Colon (tissue), 2 donors: ENCODE measurements around the gene PRMT1.

Experiments used
- FAIRE-seq: peaks from 2 replicates; lab custom pipeline; 2012; peaks lifted over from hg19 to GRCh38; lab: Jason Lieb, UNC
- donor health status: control.
- donor health status: control.

The PRMT1 gene

DNA sequence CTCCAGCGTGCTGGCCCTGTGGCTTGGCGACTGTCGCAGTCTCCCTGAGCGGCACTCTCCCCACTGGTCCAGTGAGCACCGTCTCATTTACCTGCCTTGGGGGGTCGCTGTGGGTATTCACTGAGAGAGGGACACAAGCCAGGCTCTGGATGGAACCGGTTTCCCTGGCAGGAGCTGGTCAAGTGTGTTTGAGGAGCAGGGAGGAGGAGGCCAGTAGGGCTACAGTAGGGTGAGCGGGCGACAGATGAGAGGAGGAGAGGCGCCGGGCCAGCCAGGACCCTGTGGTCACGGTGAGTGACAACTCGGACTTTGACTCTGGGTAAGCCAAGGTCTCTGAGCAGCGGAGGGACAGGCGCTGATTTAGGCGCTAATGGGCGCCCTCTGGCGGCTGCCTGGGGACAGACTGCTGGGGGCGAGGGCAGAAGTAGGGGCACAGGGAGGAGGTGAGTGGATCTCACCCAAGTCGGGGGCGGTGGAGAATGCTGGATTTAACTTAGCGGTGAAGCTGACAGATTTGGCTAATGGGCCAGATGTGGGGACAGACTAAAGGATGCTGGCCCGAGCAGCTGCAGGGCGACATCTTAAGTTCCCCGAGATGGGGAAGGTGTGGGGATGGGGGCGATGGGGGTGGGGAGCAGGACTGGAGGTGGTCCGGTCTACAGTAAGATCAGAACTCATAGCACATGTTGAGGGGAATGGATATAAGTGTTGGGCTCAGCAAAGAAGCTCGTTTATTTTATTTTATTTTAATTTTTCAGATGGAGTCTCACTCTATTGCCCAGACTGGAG, 4.7 kb upstream of the PRMT1 start:
- FAIRE-seq: no peak

DNA sequence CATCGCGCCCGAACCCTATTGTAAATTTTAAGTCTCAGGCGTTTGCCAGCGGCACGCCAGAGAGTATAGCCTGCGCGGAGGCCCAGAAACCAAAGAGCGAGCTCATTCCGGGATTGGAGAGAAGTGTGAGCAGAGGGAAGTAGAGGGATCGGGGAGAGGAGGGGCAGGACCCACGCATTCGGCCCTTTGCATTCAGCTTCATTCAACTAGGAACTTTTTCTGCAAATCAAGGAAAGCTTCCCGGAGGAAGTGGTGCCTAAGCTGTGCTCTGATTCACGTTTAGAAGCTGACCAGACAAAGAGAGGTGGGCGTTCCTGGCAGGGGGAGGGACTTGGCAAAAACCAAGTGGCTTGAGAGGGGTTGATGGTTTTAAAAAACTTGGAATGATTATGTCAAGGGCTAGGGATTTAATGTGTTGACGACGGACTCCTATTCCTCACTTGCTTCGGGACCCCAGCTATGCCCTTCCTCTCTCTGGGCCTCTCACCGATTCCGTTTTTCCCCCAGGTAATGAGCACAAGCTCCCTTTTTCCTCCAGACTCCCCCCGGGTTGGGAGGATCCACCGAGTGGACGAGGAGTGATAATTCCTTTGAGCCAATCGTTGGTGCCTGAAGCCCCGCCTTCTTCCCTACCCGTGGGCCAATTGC, 811 bp upstream of the PRMT1 start:
- no peak for FAIRE-seq

DNA sequence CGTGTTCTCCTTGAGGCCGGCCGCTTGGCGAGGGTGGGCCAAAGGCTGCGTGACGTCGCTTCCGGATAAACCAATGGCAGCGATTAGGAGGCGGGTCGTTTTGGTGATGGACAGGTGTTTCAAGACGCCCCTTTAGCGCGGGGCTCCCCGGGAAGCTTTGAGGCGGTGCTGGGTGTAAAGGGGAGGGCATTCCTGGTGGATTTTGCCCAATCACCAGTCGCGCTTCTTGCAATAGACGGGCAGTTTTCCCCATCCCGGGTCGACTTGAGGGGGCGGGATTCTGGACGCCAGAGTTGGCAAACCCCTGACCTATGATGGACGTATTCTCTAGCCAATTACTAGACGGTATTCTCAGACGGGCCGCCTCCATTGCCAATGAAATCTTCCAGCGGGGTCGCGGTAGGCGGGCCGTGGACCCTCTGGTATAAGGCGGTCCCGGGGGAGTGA, 264 bp upstream of the PRMT1 start:
- FAIRE-seq: peak; percentile 97

DNA sequence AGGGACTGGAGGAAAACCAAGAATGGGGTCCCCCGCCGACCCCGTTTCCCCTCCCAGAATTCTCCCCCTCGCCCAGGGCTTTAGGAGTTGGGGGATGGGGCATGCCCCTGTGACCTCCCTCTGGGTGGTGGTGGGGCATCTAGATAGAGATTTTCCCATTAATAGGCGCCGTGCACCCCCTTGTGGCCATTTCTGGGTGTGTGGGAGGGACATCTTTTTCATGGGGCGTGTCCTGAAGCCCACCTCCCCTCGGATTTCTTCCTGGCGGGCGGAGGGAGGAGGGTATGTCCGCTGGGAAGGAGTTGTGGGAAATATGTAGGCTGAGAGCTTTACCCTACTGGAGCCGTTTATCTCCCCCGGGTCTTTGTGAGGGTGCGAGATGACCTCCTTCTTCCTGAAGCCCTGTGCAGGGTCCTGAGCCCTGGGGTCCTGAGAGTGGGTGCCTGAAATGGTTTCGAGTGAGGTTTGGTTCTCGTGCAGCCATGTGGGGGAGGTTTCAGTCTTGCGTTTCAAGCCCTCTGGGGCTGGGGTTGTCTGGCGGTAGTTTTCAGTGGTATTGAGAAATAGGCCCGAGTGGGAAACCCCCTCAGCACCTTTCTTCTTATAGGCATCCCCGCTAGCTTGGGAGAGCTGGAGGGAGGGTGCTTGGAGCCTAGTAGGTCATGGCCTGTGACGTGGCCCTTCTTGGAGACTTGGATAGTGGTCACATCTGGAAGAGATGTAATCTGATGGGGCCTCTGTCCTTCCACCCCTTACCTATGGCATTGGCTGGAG, 1.0 kb downstream of the PRMT1 start:
- no peak for FAIRE-seq

DNA sequence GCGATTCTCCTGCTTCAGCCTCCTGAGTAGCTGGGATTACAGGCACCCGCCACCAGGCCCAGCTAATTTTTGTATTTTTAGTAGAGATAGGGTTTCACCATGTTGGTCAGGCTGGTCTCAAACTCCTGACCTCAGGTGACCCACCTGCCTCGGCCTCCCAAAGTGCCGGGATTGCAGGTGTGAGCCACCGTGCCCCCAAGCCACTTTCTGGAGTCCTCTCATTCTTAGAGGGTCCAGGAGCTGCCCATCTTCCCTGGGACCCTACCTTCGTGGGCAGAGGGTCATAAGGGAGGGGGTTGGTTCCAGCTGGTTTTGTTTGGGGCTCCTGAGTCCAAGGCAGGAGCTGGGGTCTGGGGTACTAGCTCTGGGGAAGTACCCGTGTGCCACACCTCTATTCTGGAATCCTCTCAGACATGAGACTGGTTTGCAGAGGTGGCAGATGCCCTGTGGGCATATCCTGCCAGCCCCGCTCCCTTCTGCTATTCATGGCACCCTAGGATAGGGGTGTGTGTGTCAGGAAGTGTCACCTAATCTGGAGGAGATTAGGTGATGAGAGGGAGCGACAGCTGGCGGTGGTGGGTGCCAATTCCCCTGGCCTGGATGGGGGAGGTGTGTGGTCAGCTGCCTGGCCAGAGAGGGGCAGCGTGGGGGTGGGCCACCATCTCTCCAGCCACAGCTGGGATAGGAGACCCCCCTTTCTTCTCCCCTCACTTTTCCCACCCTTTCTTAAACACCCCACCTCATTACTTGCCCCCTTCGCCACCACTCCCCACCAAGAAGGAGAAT, 2.1 kb downstream of the PRMT1 start:
- no peak for FAIRE-seq

DNA sequence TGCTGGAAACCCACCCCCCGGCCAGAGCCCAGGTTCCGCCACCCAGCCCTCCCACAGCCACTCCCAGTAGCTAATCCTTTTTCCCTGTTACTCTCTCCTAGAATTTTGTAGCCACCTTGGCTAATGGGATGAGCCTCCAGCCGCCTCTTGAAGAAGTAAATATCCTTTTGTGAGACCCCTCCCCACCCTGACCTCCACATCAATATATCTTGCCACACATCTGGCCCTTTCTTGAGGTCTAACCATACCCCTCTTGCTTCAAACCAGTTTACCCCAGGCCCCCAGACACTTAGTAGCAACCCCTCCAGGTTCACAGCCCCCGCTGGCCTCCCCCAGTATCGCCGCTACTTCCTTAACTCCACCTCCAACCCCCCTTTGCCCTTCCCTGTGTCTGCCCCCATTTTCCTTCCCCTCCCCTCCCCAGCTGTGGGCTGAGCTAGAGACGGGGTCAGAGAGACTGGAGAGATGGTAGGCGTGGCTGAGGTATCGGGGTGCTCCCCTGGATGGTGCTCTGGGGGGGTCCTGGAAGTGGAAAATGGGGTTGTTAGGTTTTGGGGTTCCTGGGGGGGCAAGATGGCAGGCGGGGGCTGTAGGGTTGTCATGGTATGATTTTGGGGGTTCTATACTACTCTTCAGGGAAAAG, 2.8 kb downstream of the PRMT1 start:
- FAIRE-seq: no peak

DNA sequence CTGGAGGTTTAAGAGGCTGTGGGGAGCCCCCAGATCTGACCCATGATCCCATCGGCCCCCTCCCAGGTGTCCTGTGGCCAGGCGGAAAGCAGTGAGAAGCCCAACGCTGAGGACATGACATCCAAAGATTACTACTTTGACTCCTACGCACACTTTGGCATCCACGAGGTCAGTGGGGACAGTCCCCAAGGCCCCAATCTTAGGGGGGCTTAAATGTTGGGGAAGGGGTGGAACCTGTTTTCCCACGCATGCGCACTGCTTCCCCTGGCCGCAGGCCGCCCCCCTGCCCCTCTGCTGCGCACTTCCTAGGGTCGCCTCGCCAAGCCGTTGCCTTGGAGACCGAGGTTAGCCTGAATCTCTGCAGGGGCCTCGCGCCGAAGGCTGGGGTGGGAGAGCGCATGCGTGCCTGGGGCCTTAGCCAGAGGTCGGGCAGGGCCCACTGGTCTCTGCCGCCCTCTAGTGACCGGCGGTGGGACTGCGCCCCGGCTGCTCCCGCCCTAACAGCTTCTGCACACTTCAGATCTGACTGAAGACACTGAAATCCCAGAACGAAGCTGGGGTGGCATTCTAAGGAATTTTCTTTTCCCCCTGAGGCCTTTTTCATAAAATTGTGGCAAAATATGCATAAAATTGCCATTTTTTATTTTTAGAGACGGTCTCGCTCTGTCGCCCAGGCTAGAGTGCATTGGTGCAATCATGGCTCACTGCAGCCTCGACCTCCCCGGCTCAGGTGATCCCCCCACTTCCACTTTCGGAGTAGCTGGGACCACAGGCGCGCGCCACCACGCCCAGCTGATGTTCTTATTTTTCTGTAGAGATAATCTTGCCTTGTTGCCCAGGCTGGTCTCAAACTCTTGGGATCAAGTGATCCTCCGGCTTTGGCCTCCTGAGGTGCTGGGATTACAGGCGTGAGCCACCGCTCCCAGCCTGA, 3.6 kb downstream of the PRMT1 start:
- no peak for FAIRE-seq

DNA sequence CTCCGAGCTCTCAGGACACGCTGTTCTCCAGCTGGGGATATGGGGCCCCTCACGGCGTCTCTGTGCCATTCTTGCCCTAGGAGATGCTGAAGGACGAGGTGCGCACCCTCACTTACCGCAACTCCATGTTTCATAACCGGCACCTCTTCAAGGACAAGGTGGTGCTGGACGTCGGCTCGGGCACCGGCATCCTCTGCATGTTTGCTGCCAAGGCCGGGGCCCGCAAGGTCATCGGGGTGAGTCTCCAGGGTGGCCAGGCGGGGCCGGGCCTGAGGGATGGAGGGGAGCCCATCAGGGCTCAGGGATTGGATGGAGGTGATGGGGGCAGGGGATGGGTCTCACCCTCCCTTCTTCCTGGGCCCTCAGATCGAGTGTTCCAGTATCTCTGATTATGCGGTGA, 4.8 kb downstream of the PRMT1 start:
- no peak for FAIRE-seq

DNA sequence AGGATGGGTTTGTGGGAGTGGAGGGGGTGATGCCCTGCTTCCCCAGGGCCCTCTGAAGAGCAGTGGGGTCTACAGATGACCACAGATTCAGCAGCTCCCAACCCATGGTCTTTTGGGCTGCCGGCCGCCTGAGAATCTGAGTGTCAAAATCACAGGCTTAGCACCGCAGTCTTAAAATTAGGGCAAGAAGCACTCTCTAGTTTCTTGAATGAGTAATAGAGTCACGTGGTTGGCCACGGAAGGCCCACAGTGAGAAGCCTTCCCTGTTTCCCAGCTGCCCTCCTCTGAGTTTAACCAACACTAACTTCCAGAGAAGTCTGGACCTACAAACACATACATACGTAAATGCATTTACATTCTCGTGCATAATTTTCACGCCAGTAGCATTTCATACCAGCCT, 5.2 kb downstream of the PRMT1 start:
- FAIRE-seq: no peak

DNA sequence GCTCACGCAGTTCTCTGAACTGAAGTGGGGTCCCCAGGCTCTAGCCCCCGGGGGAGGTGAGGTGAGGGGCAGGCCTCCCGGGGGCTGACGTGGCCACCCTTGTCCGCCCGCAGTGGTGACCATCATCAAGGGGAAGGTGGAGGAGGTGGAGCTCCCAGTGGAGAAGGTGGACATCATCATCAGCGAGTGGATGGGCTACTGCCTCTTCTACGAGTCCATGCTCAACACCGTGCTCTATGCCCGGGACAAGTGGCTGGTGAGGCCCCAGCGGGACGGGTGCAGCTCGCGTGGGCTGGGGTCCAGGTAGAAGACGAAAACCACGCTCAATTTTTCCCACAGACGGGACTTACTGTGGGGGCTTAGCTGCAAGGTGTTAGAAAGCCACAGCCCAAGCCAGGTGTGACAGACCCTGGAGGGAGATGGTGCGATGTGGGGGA, 6.8 kb downstream of the PRMT1 start:
- no peak for FAIRE-seq

DNA sequence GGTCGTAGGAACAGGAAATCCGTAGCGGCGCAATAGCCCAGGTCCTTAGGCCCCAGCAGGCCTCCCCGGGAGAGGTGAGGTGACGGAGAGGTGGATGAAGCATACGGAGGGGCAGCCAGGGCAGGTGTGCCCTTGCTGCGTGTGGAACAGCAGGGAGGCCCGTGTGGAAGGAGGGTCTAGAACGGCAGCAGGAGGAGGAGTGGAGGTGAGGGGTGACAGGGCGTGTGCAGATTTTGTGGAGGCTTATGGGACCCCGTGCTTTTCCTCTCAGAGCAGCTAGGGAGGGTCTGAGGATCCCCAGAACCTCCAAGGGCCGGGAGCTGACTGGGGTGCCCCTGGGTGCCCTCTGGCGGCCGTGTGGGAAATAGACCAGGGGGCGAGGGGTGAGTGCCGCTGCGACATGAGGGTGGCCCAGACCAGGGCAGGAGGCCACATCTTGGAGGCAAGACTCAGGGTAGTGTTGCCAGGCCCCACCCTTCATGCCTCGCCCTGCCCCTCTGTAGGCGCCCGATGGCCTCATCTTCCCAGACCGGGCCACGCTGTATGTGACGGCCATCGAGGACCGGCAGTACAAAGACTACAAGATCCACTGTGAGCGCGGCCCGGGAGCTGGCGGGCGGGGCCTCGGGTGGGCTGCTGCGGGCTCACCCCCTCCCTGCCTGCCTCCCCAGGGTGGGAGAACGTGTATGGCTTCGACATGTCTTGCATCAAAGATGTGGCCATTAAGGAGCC, 7.3 kb downstream of the PRMT1 start:
- no peak for FAIRE-seq

DNA sequence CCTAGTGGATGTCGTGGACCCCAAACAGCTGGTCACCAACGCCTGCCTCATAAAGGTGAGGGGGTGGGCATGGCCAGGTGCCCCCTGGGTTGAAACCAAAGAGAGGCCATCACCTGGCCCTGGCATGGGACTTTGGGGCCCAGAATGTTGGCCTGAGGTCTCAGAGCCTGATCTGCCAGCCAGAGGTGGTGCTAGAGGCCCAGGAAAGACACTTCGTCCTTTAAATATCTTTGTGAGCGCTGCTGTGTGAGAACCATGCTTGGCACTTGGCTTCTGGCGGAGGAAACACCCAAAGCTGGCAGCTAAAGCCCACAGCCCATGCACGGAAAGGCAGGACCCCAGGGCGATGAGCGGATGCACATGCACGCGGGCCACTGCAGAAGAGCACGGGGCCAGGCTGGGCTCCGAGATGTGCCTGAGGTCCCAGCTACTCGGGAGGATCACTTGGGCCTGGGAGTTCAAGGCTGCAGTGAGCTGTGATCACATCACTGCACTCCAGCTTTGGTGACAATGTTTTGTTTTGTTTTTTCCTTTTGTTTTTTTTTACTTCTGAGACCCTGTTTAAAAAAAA, 8.0 kb downstream of the PRMT1 start:
- FAIRE-seq: no peak

DNA sequence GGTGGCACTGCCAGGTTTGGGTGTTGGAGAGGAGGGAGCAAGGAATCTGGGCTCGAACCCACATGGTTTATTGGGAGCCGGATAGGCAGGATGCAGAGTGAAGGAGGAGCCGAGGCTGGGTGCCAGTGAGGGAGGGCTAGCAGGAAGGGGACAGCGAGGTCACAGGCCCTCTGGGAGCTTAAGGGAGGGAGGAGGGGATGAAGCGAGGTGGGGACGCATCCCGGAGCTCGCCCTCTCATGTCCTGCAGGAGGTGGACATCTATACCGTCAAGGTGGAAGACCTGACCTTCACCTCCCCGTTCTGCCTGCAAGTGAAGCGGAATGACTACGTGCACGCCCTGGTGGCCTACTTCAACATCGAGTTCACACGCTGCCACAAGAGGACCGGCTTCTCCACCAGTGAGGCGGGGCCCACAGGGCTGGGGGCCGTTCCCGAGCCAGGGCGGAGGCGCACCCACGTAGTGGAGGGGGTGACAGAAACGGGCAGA, 8.8 kb downstream of the PRMT1 start:
- no peak for FAIRE-seq

DNA sequence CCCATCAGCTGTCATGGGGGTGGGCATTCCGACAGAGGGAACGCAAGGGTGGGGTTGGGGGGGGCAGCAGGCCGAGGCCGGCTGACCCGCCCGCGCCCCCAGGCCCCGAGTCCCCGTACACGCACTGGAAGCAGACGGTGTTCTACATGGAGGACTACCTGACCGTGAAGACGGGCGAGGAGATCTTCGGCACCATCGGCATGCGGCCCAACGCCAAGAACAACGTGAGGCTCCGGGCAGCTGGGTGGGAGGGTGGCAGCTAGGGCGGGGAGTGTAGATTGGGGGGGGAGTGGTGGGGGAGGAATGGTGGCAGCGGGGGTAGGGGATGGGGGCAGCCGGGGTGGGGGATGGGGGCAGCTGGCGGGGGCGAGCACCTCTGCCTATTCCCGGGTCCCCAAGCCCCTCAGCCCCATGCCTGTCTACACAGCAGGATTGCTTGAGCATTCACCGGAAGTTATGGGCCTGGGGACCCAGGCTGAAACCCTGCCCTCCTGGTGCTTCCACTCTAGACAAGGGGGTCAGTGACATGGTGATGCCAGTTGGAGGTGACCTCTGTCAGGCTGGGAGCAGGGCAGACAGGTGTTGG, 9.5 kb downstream of the PRMT1 start:
- FAIRE-seq: no peak

DNA sequence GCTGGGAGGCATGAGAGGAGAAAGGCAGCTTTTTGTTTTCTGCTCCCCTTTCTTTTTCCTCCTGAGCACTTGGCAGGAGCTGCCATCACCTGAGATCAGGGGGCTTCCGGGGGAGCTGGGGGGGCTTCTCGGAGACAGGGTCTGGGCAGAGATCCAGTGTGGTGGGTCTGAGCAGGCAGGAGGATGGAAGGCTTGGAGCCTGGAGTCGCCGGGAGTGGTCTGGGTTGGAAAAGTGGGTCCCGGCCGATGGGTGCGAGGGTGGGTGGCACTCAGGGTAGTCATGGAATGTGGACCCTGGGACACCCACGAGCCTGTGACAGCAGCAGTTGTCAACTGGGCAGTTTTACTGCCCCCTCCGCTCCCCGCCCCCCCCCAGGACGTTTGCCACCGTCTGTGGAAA, 10.1 kb downstream of the PRMT1 start:
- no peak for FAIRE-seq

DNA sequence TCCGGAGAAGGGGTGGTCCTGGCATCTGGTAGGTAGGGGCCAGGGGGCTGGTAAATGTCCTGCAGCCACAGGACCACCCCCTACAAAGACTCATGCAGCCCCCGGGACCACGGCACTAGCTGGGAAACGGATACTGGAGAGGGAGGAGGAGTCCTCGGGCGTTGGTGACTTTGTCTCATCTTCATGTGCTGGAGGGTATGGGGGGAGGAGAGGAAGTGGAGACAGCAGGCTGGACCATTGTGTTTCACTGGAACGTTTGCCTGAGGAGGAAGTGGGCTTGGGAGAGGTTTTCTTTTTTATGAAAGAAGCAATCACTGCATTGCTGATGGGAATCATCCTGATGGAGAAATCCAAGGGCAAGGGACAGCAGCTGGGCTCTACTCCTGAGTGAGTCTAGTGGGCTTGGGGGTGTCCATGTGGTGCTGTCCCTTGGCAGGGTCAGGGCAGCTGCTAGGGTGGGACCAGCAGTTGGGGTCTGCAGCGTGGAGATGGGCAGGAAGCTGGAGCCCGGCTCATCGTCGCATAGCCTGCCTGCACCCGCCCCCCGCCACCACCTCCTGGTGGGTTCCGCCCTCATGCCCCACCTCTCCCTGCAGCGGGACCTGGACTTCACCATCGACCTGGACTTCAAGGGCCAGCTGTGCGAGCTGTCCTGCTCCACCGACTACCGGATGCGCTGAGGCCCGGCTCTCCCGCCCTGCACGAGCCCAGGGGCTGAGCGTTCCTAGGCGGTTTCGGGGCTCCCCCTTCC, 10.7 kb downstream of the PRMT1 start:
- no peak for FAIRE-seq

DNA sequence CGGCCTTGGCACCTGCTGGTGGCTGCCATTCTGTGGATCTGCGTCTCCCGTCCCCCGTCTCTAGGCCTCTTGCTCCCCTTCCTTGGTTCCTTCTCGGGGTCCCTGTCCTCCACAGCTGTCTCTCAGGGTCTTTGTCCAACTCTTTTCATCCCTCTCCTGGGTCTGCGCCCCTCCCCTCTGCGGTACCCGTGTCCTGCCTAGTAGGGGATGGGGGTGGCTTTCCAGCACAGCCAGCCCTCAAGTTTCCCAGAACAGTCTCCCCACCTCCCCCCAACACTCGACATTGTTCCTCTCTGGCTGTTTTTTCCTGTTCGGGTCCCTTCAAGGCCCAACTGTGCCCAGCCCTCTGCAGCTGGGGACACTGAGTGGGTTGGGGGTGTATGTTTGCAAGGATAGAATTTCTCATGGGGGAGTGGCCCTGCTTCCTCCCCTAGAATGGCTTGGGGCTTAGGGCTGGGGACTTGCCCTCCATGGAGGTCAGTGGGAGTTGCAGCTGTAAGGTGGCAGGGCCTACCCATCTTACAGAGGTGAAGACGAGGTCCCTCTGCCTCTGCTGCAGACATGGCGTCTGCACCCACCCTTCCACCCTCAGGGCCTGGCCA, 11.6 kb downstream of the PRMT1 start:
- no peak for FAIRE-seq
